ENCODE measurements around the gene GRK6.

GRK6 gene

GRCh38 chr5:177427211-177427822 lies 841 bp downstream of the GRK6 start:
- no peak for DNase-seq

- DNase-seq: no peak
Measured at GRCh38 chr5:177427919-177428573, 1.6 kb downstream of the GRK6 start.

GRCh38 chr5:177428574-177429217 lies 2.2 kb downstream of the GRK6 start:
- no peak for DNase-seq

- no peak for DNase-seq
Measured at GRCh38 chr5:177429248-177430040, 3.0 kb downstream of the GRK6 start.

- DNase-seq: no peak
Measured at GRCh38 chr5:177430140-177430951, 3.9 kb downstream of the GRK6 start.

- DNase-seq: no peak
Measured at GRCh38 chr5:177430972-177431316, 4.5 kb downstream of the GRK6 start.

GRCh38 chr5:177431317-177432142 lies 5.1 kb downstream of the GRK6 start:
- DNase-seq: no peak

- no peak for DNase-seq
Measured at GRCh38 chr5:177432143-177432838, 5.8 kb downstream of the GRK6 start.

GRCh38 chr5:177432839-177433657 lies 6.6 kb downstream of the GRK6 start:
- no peak for DNase-seq

GRCh38 chr5:177433658-177434217 lies 7.3 kb downstream of the GRK6 start:
- no peak for DNase-seq

GRCh38 chr5:177434437-177434836 lies 8.0 kb downstream of the GRK6 start:
- DNase-seq: no peak

- DNase-seq: no peak
Measured at GRCh38 chr5:177434942-177435738, 8.7 kb downstream of the GRK6 start.

GRCh38 chr5:177435847-177436536 lies 9.5 kb downstream of the GRK6 start:
- no peak for DNase-seq

- no peak for DNase-seq
Measured at GRCh38 chr5:177437623-177438022, 11.1 kb downstream of the GRK6 start.

GRCh38 chr5:177438468-177438867 lies 12.0 kb downstream of the GRK6 start:
- DNase-seq: no peak

- no peak for DNase-seq
Measured at GRCh38 chr5:177439518-177440053, 13.1 kb downstream of the GRK6 start.

GRCh38 chr5:177440211-177440989 lies 13.9 kb downstream of the GRK6 start:
- no peak for DNase-seq

Data from fibroblast of skin of abdomen (primary cell).